ENCODE results near the gene VWA8.
A peak's percentile ranks its signal among the peaks of the same experiment; 100 is the strongest.
"Not testable (repeated sequence)": the region's sequence is repeated elsewhere in the genome, so short reads cannot be mapped to it uniquely, and the experiment has no call there.

Gene VWA8

GRCh38 chr13:41639237-41639904 is 321.5 kb downstream of the VWA8 start:
- no peaks in the 10 kb centered on the region for H3K9me3 ChIP-seq
- no peaks in the 10 kb centered on the region for H3K36me3 ChIP-seq
- intact Hi-C loops (cut with DNase I; ENCODE audit: low total_unique reads), result no loop called here
- H3K27ac ChIP-seq, result peak overlapping the region; percentile 44 to 55
- no peaks in the 10 kb centered on the region for H3K27me3 ChIP-seq
- H3K4me1 ChIP-seq, result peaks cover 0 to 36% (median 27%) of the 10 kb centered on the region in 4 donors
- no peak overlapping the region for H3K4me3 ChIP-seq
- DNase-seq, result no peak
- TF ChIP-seq, protein P1, sequence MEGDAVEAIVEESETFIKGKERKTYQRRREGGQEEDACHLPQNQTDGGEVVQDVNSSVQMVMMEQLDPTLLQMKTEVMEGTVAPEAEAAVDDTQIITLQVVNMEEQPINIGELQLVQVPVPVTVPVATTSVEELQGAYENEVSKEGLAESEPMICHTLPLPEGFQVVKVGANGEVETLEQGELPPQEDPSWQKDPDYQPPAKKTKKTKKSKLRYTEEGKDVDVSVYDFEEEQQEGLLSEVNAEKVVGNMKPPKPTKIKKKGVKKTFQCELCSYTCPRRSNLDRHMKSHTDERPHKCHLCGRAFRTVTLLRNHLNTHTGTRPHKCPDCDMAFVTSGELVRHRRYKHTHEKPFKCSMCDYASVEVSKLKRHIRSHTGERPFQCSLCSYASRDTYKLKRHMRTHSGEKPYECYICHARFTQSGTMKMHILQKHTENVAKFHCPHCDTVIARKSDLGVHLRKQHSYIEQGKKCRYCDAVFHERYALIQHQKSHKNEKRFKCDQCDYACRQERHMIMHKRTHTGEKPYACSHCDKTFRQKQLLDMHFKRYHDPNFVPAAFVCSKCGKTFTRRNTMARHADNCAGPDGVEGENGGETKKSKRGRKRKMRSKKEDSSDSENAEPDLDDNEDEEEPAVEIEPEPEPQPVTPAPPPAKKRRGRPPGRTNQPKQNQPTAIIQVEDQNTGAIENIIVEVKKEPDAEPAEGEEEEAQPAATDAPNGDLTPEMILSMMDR (IDR thresholded peaks at IDR 0.05), result no peak

- Histone ChIP-seq H3K9me3 (no peaks in the 10 kb centered on the region), H3K27me3 (no peaks in the 10 kb centered on the region), H3K4me3 (no peak overlapping the region), H3K4me1 (peaks cover 0 to 24% (median 17%) of the 10 kb centered on the region in 4 donors), H3K27ac (no peak overlapping the region), H3K36me3 (no peaks in the 10 kb centered on the region)
- intact Hi-C loops (cut with DNase I; ENCODE audit: low total_unique reads), result no loop called here
- DNase-seq, result no peak
- TF ChIP-seq, protein P1 (IDR thresholded peaks at IDR 0.05), result no peak
Measured at GRCh38 chr13:41637586-41637985, 323.3 kb downstream of the VWA8 start.

GRCh38 chr13:41637032-41637431 is 323.9 kb downstream of the VWA8 start:
- intact Hi-C loops (cut with DNase I; ENCODE audit: low total_unique reads); H3K9me3 ChIP-seq; DNase-seq: not testable (repeated sequence)

GRCh38 chr13:41636590-41636989 is 324.3 kb downstream of the VWA8 start:
- H3K27me3 ChIP-seq; intact Hi-C loops (cut with DNase I; ENCODE audit: low total_unique reads); H3K4me3 ChIP-seq; DNase-seq; H3K9me3 ChIP-seq; H3K27ac ChIP-seq; H3K36me3 ChIP-seq: not testable (repeated sequence)
- H3K4me1 ChIP-seq, result peaks cover 0 to 24% (median 17%) of the 10 kb centered on the region in 4 donors

More at GRCh38 chr13:41637032-41637431, 323.9 kb downstream of the VWA8 start:
- not testable (repeated sequence) for H3K4me3 ChIP-seq, H3K27me3 ChIP-seq, H3K27ac ChIP-seq, H3K36me3 ChIP-seq
- peaks cover 0 to 24% (median 17%) of the 10 kb centered on the region in 4 donors for H3K4me1 ChIP-seq

DNA sequence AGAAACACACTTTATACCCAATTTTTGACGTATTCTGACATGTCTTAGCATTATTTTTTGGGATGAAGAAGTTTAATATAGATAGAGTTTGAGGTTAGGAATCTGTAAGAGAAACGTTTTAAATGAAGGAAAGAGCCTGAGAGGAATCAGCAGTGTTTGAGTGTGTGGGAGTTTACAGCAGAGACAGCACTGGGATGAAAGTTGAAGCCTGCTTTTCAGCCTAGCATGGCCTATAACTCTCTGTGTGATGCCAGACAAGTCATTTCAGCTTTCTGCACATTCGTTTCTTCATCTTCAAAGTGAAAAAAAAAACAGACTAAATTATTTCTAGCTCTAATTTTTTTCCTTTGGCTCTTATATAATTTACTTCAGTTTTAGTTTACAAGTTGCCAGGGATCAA is 326.5 kb downstream of the VWA8 start:
- H3K36me3 ChIP-seq, result no peaks in the 10 kb centered on the region
- intact Hi-C loops (cut with DNase I; ENCODE audit: low total_unique reads), result no loop called here
- no peaks in the 10 kb centered on the region for H3K9me3 ChIP-seq
- peaks cover 0 to 7% (median 2%) of the 10 kb centered on the region in 4 donors for H3K4me1 ChIP-seq
- no peaks in the 10 kb centered on the region for H3K27me3 ChIP-seq
- TF ChIP-seq, protein P1 (IDR thresholded peaks at IDR 0.05), result no peak
- H3K27ac ChIP-seq, result no peak overlapping the region
- no peak for DNase-seq
- H3K4me3 ChIP-seq, result no peak overlapping the region

DNA sequence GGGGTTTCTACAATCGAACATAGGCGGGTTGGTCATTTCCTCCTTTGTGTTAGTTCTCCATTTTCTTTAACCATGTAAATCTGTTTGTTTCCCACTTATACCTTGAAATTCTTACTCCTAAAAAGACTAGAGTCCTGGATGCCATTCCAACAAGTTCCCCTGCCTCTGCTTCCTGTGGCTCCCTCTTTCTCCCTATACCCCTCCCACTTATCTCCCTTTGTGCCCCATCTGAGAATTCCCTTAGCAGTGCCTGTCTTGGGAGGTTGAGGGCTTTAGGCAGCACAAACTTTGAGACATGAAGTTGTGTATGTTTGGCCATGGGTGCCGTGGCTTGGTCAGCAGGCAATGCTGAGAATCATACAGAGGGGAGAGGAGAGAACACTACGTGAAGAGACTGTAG is 327.1 kb downstream of the VWA8 start:
- peaks cover 0 to under 1% (median 0%) of the 10 kb centered on the region in 4 donors for H3K4me1 ChIP-seq
- H3K27me3 ChIP-seq, result no peaks in the 10 kb centered on the region
- intact Hi-C loops (cut with DNase I; ENCODE audit: low total_unique reads), result no loop called here
- no peaks in the 10 kb centered on the region for H3K9me3 ChIP-seq
- no peaks in the 10 kb centered on the region for H3K36me3 ChIP-seq
- H3K4me3 ChIP-seq, result no peak overlapping the region
- no peak for DNase-seq
- TF ChIP-seq, protein P1 (IDR thresholded peaks at IDR 0.05), result no peak
- H3K27ac ChIP-seq, result no peak overlapping the region

All from tibial artery (tissue), 4 donors.